ENCODE results near the gene FOXD1.

FOXD1 gene

DNA sequence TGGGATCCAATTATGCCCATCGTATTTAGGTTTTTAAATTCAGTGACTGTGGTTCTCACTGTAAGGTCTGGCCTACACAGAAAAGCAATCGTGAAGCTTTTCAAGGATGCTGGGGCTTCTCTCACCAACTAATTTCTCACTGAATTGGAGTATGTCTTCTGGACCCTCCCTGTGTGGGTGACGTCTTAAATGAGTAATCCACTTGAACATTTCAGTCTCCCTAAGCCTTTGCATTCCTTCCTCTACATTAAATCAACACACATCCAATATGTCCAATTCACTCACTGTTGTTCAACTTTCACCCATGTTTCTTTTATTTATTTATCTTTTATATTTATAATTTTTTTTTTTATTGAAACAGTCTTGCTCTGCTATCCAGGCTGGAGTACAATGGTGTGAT lies 37.1 kb upstream of the FOXD1 start:
- Histone ChIP-seq H3K4me2 (ENCODE audit: low read length, poor library complexity, severe bottlenecking) (no peak overlapping the region), H2BK120ac (ENCODE audit: low read depth, low read length) (no peak overlapping the region), H3K23ac (ENCODE audit: low read length in 2 of 2) (no peak overlapping the region), H2AK5ac (ENCODE audit: low read length, severe bottlenecking) (no peak overlapping the region), H2AFZ (ENCODE audit: low read depth, low read length) (no peak overlapping the region), H3K4me3 (ENCODE audit: insufficient read depth in 1 of 2, low read depth in 1 of 2, low read length in 2 of 2) (no peak overlapping the region), H3K36me3 (ENCODE audit: control insufficient read depth in 1 of 2, insufficient read depth in 2 of 2, low read depth in 1 of 2, low read length in 2 of 2) (no peaks in the 10 kb centered on the region), H3K4me1 (ENCODE audit: control insufficient read depth, insufficient read depth, low read depth, low read length) (no peaks in the 10 kb centered on the region), H3K27me3 (ENCODE audit: control insufficient read depth in 1 of 2, insufficient read depth in 1 of 2, low read length in 2 of 2) (peaks cover 8 to 9% of the 10 kb centered on the region in 2 experiments), H3K79me1 (replicated peaks; ENCODE audit: low read length, poor library complexity, severe bottlenecking) (no peaks in the 10 kb centered on the region), H3K14ac (ENCODE audit: low read length in 2 of 2) (no peak overlapping the region), H2BK15ac (ENCODE audit: low read depth, poor library complexity, severe bottlenecking) (no peak overlapping the region), H3K9me3 (ENCODE audit: control insufficient read depth, low read length) (no peaks in the 10 kb centered on the region), H3K4ac (ENCODE audit: low read depth in 1 of 2, low read length in 2 of 2) (no peak overlapping the region), H3K18ac (ENCODE audit: low read depth in 1 of 2, low read length in 2 of 2) (no peak overlapping the region), H4K91ac (ENCODE audit: low read length) (no peak overlapping the region), H2BK12ac (ENCODE audit: low read length in 2 of 2) (no peak overlapping the region), H2BK5ac (ENCODE audit: low read depth, low read length, poor library complexity, severe bottlenecking) (no peak overlapping the region), H4K8ac (ENCODE audit: low read length) (no peak overlapping the region), H3K9ac (ENCODE audit: low read length) (no peak overlapping the region), H3K27ac (ENCODE audit: low read length, poor library complexity, severe bottlenecking) (no peak overlapping the region)
- DNase-seq, result peak; percentile 24
- 81% methylated on average over 3 of the region's 3 CpGs for WGBS

DNA sequence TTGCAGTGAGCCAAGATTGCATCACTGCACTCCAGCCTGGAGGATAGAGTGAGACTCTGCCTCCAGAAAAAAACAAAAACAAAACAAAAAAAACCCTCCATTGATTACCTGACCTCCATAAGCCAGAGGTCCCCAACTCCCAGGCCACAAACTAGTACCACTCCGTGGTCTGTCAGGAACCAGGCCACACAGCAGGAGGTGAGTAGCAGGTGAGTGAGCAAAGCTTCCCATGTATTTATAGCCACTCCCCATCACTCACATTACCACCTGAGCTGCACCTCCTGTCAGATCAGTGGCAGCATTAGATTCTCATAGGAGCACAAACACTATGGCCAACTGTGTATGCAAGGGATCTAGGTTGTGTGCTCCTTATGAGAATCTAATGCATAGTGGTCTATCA lies 35.9 kb upstream of the FOXD1 start:
- H3K36me3 ChIP-seq (ENCODE audit: control insufficient read depth in 1 of 2, insufficient read depth in 2 of 2, low read depth in 1 of 2, low read length in 2 of 2), result no peaks in the 10 kb centered on the region
- H3K4me1 ChIP-seq (ENCODE audit: control insufficient read depth, insufficient read depth, low read depth, low read length), result no peaks in the 10 kb centered on the region
- H3K18ac ChIP-seq (ENCODE audit: low read depth in 1 of 2, low read length in 2 of 2), result no peak overlapping the region
- H2AFZ ChIP-seq (ENCODE audit: low read depth, low read length), result no peak overlapping the region
- H4K91ac ChIP-seq (ENCODE audit: low read length), result no peak overlapping the region
- H3K4ac ChIP-seq (ENCODE audit: low read depth in 1 of 2, low read length in 2 of 2), result no peak overlapping the region
- H2BK5ac ChIP-seq (ENCODE audit: low read depth, low read length, poor library complexity, severe bottlenecking), result no peak overlapping the region
- no peak overlapping the region for H3K4me3 ChIP-seq (ENCODE audit: insufficient read depth in 1 of 2, low read depth in 1 of 2, low read length in 2 of 2)
- H2BK12ac ChIP-seq (ENCODE audit: low read length in 2 of 2), result no peak overlapping the region
- peaks cover 14 to 19% of the 10 kb centered on the region in 2 experiments for H3K27me3 ChIP-seq (ENCODE audit: control insufficient read depth in 1 of 2, insufficient read depth in 1 of 2, low read length in 2 of 2)
- no peak overlapping the region for H4K8ac ChIP-seq (ENCODE audit: low read length)
- no peak overlapping the region for H3K27ac ChIP-seq (ENCODE audit: low read length, poor library complexity, severe bottlenecking)
- no peak overlapping the region for H2AK5ac ChIP-seq (ENCODE audit: low read length, severe bottlenecking)
- no peak for DNase-seq
- no peak overlapping the region for H3K4me2 ChIP-seq (ENCODE audit: low read length, poor library complexity, severe bottlenecking)
- H3K14ac ChIP-seq (ENCODE audit: low read length in 2 of 2), result no peak overlapping the region
- H2BK15ac ChIP-seq (ENCODE audit: low read depth, poor library complexity, severe bottlenecking), result no peak overlapping the region
- 71% methylated on average over 1 of the region's 1 CpG for WGBS
- H2BK120ac ChIP-seq (ENCODE audit: low read depth, low read length), result no peak overlapping the region
- no peak overlapping the region for H3K9ac ChIP-seq (ENCODE audit: low read length)
- no peak overlapping the region for H3K23ac ChIP-seq (ENCODE audit: low read length in 2 of 2)
- H3K79me1 ChIP-seq (replicated peaks; ENCODE audit: low read length, poor library complexity, severe bottlenecking), result no peaks in the 10 kb centered on the region
- H3K9me3 ChIP-seq (ENCODE audit: control insufficient read depth, low read length), result no peaks in the 10 kb centered on the region

DNA sequence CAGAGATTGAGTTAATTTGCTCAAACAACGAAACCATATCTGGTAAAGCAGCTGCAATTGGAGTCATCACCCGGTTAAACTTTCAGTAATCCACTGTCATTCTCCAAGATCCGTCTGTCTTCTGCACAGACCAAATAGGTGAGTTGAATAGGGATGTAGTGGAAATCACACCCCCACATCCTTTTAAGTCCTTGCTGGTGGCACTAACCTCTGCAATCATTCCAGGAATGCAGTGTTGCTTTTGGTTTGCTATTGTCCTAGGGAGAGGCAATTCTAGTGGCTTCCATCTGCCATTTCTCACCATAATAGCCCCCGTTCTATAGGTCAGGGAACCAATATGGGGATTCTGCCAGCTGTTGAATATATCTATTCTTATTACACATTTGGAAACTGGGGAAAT lies 35.1 kb upstream of the FOXD1 start:
- H2BK120ac ChIP-seq (ENCODE audit: low read depth, low read length), result no peak overlapping the region
- no peaks in the 10 kb centered on the region for H3K36me3 ChIP-seq (ENCODE audit: control insufficient read depth in 1 of 2, insufficient read depth in 2 of 2, low read depth in 1 of 2, low read length in 2 of 2)
- H3K27ac ChIP-seq (ENCODE audit: low read length, poor library complexity, severe bottlenecking), result no peak overlapping the region
- no peak overlapping the region for H3K14ac ChIP-seq (ENCODE audit: low read length in 2 of 2)
- H4K8ac ChIP-seq (ENCODE audit: low read length), result no peak overlapping the region
- no peak overlapping the region for H3K18ac ChIP-seq (ENCODE audit: low read depth in 1 of 2, low read length in 2 of 2)
- H3K9me3 ChIP-seq (ENCODE audit: control insufficient read depth, low read length), result no peaks in the 10 kb centered on the region
- H3K4me2 ChIP-seq (ENCODE audit: low read length, poor library complexity, severe bottlenecking), result no peak overlapping the region
- H2BK5ac ChIP-seq (ENCODE audit: low read depth, low read length, poor library complexity, severe bottlenecking), result no peak overlapping the region
- no peak overlapping the region for H3K23ac ChIP-seq (ENCODE audit: low read length in 2 of 2)
- no peak overlapping the region for H2AK5ac ChIP-seq (ENCODE audit: low read length, severe bottlenecking)
- H3K79me1 ChIP-seq (replicated peaks; ENCODE audit: low read length, poor library complexity, severe bottlenecking), result no peaks in the 10 kb centered on the region
- H3K4me3 ChIP-seq (ENCODE audit: insufficient read depth in 1 of 2, low read depth in 1 of 2, low read length in 2 of 2), result no peak overlapping the region
- H3K4ac ChIP-seq (ENCODE audit: low read depth in 1 of 2, low read length in 2 of 2), result no peak overlapping the region
- peaks cover 20 to 21% of the 10 kb centered on the region in 2 experiments for H3K27me3 ChIP-seq (ENCODE audit: control insufficient read depth in 1 of 2, insufficient read depth in 1 of 2, low read length in 2 of 2)
- no peak overlapping the region for H2AFZ ChIP-seq (ENCODE audit: low read depth, low read length)
- WGBS, result 100% methylated on average over 2 of the region's 4 CpGs
- no peak for DNase-seq
- no peak overlapping the region for H2BK12ac ChIP-seq (ENCODE audit: low read length in 2 of 2)
- no peak overlapping the region for H2BK15ac ChIP-seq (ENCODE audit: low read depth, poor library complexity, severe bottlenecking)
- H4K91ac ChIP-seq (ENCODE audit: low read length), result no peak overlapping the region
- H3K4me1 ChIP-seq (ENCODE audit: control insufficient read depth, insufficient read depth, low read depth, low read length), result no peaks in the 10 kb centered on the region
- H3K9ac ChIP-seq (ENCODE audit: low read length), result no peak overlapping the region

DNA sequence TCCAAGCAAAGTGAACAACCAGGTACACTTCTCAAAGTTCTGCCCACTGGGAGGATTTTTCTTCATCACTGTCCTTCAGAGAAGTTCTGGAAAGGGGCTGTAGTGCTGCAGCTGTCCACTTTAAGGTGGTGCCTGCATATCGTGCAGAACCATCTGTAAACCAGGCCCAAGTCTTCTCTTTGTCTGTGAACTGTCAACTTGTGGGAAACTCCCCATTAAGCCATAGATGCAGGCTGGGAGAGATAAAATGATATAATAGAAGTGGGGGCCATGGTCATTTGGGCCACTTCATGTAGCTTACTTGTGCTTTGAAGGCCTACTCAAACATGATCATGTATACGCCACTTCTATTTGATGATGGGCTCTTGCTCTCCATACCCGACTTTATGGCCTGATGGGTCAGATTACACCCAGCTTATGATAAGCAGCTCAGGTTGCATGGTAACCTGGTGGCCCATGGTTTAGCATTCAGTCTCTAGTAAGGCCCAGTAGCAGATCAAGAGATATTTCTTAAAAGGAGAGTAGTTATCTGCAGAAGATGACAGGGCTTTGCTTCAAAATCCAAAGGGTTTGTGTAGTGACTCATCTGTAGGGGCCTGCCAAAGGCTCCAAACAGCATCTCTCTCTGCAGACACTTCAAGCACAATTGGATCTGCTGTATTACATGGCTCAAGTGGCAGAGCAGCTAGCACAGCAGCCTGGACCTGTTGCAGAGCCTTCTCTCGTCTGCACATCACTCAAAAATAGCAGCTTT lies 34.0 kb upstream of the FOXD1 start:
- no peaks in the 10 kb centered on the region for H3K4me1 ChIP-seq (ENCODE audit: control insufficient read depth, insufficient read depth, low read depth, low read length)
- no peak overlapping the region for H3K4me2 ChIP-seq (ENCODE audit: low read length, poor library complexity, severe bottlenecking)
- H2BK12ac ChIP-seq (ENCODE audit: low read length in 2 of 2), result no peak overlapping the region

More for the DNA sequence above, 34.0 kb upstream of the FOXD1 start:
- Histone ChIP-seq H3K36me3 (ENCODE audit: control insufficient read depth in 1 of 2, insufficient read depth in 2 of 2, low read depth in 1 of 2, low read length in 2 of 2) (no peaks in the 10 kb centered on the region), H3K4ac (ENCODE audit: low read depth in 1 of 2, low read length in 2 of 2) (no peak overlapping the region), H3K9ac (ENCODE audit: low read length) (no peak overlapping the region), H3K27me3 (ENCODE audit: control insufficient read depth in 1 of 2, insufficient read depth in 1 of 2, low read length in 2 of 2) (peaks cover 21 to 26% of the 10 kb centered on the region in 2 experiments), H3K14ac (ENCODE audit: low read length in 2 of 2) (no peak overlapping the region), H4K91ac (ENCODE audit: low read length) (no peak overlapping the region), H3K79me1 (replicated peaks; ENCODE audit: low read length, poor library complexity, severe bottlenecking) (no peaks in the 10 kb centered on the region), H3K27ac (ENCODE audit: low read length, poor library complexity, severe bottlenecking) (no peak overlapping the region), H2BK15ac (ENCODE audit: low read depth, poor library complexity, severe bottlenecking) (no peak overlapping the region), H3K23ac (ENCODE audit: low read length in 2 of 2) (no peak overlapping the region), H3K9me3 (ENCODE audit: control insufficient read depth, low read length) (no peaks in the 10 kb centered on the region), H2BK120ac (ENCODE audit: low read depth, low read length) (no peak overlapping the region), H2AFZ (ENCODE audit: low read depth, low read length) (no peak overlapping the region), H3K18ac (ENCODE audit: low read depth in 1 of 2, low read length in 2 of 2) (no peak overlapping the region), H3K4me3 (ENCODE audit: insufficient read depth in 1 of 2, low read depth in 1 of 2, low read length in 2 of 2) (no peak overlapping the region), H4K8ac (ENCODE audit: low read length) (no peak overlapping the region), H2BK5ac (ENCODE audit: low read depth, low read length, poor library complexity, severe bottlenecking) (no peak overlapping the region), H2AK5ac (ENCODE audit: low read length, severe bottlenecking) (no peak overlapping the region)
- 87% methylated on average over 4 of the region's 4 CpGs for WGBS
- DNase-seq, result no peak

Data from mesenchymal stem cell (in vitro differentiated cells and primary cell).